H1 (cell line): Measurements from ENCODE around the gene NUDT3. TPM values are rescaled to one million over a fixed set of nuclear protein-coding genes. Genes with fewer than 3 reads are reported as not detected.

ENCODE experiments used
- CTCF ChIA-PET: fragments of 300-600 bp; sonication (Branson Sonifier 250); formaldehyde crosslinking; loops from one replicate; lab custom pipeline; 2021; ENCODE audit not compliant: partially characterized antibody; lab: Charles Lee
- POLR2A ChIA-PET: fragments of 300-600 bp; sonication (Branson Sonifier 250); formaldehyde crosslinking; loops from one replicate; lab custom pipeline; 2021; ENCODE audit warnings: inconsistent platforms; ENCODE audit not compliant: partially characterized antibody; lab: Charles Lee
- DNase-seq, 2 experiments: peaks; one replicate each; pipeline versions ENCODE4 v3.0.0 to v3.0.0-alpha.2; 2010 to 2022; ENCODE audit warnings: low spot score in 2 of 2, low read depth in 1 of 2, mixed read lengths in 1 of 2
- FAIRE-seq: peaks from 2 replicates; lab custom pipeline; 2011; peaks lifted over from hg19 to GRCh38; lab: Jason Lieb, UNC
- H2AFZ ChIP-seq: 2 replicates; pipeline ENCODE4 v1.8.1; 2012; ENCODE audit warnings: low read length, inconsistent platforms
- H2AK5ac ChIP-seq: 2 replicates; pipeline ENCODE4 v1.6.1; 2013; ENCODE audit warnings: low read depth, low read length
- H2BK120ac ChIP-seq: replicated peaks from 2 replicates; pipeline ENCODE3; 2013; ENCODE audit warnings: low read depth, low read length, inconsistent platforms
- H2BK12ac ChIP-seq: 2 replicates; pipeline ENCODE4 v1.6.1; 2013; ENCODE audit warnings: low read depth, low read length
- H2BK15ac ChIP-seq: 2 replicates; pipeline ENCODE4 v1.6.1; 2013; ENCODE audit warnings: low read length
- H2BK20ac ChIP-seq: 2 replicates; pipeline ENCODE4 v1.6.1; 2013; ENCODE audit warnings: low read length
- H2BK5ac ChIP-seq: 2 replicates; pipeline ENCODE4 v1.6.1; 2013; ENCODE audit warnings: low read depth, low read length
- H3K14ac ChIP-seq: 2 replicates; pipeline ENCODE4 v1.6.1; 2013; ENCODE audit warnings: inconsistent platforms; ENCODE audit not compliant: insufficient read length
- H3K18ac ChIP-seq: 2 replicates; pipeline ENCODE4 v1.6.1; 2013; ENCODE audit warnings: low read length; ENCODE audit errors: extremely low read depth
- H3K23ac ChIP-seq: 2 replicates; pipeline ENCODE4 v1.6.1; 2013; ENCODE audit warnings: inconsistent platforms; ENCODE audit not compliant: insufficient read length
- H3K23me2 ChIP-seq: 2 replicates; pipeline ENCODE4 v1.6.1; 2013; ENCODE audit warnings: low read depth, low read length
- H3K27ac ChIP-seq: 2 replicates; pipeline ENCODE4 v1.6.1; 2011; ENCODE audit warnings: low read depth, low read length, inconsistent platforms
- H3K27me3 ChIP-seq, 4 experiments: replicated peaks in 1 of 4; 1 replicate in 1 of 4; 2 replicates in 3 of 4; pipeline versions ENCODE4 v1.6.1 to v1.8.1; 2011 to 2013; ENCODE audit warnings: low read length in 3 of 4, mild to moderate bottlenecking in 3 of 4, inconsistent platforms in 2 of 4, mixed read lengths in 2 of 4, moderate library complexity in 1 of 4; ENCODE audit not compliant: control insufficient read depth in 3 of 4, insufficient read depth in 3 of 4; ENCODE audit errors: extremely low read depth in 1 of 4
- H3K36me3 ChIP-seq, 4 experiments: 2 replicates each; pipeline versions ENCODE4 v1.6.1 to v1.8.1; 2011 to 2013; ENCODE audit warnings: mild to moderate bottlenecking in 4 of 4, low read length in 3 of 4, moderate library complexity in 2 of 4, control low read depth in 1 of 4, inconsistent platforms in 1 of 4; ENCODE audit not compliant: insufficient read depth in 4 of 4, control insufficient read depth in 2 of 4
- H3K4ac ChIP-seq: replicated peaks from 2 replicates; pipeline ENCODE3; 2013; ENCODE audit warnings: low read length, low read depth, mixed read lengths, inconsistent platforms; ENCODE audit not compliant: insufficient read length
- H3K4me1 ChIP-seq, 4 experiments: replicated peaks in 1 of 4; 1 replicate in 1 of 4; 2 replicates in 3 of 4; pipeline versions ENCODE4 v1.6.1 to v1.8.1; 2011 to 2013; ENCODE audit warnings: low read length in 3 of 4, inconsistent platforms in 2 of 4, mixed read lengths in 1 of 4; ENCODE audit not compliant: insufficient read depth in 4 of 4, control insufficient read depth in 3 of 4
- H3K4me2 ChIP-seq, 2 experiments: 2 replicates each; pipeline versions ENCODE4 v1.6.1 to v1.8.1; 2011 to 2013; ENCODE audit warnings: low read depth in 2 of 2, low read length in 2 of 2, control low read depth in 1 of 2, inconsistent platforms in 1 of 2, mild to moderate bottlenecking in 1 of 2; ENCODE audit not compliant: insufficient read depth in 1 of 2
- H3K4me3 ChIP-seq, 4 experiments: fragments of 200-600, 300-600 bp in 1 of 4; sonication (generic), shearing (Covaris generic), sonication (Bioruptor Twin) in 1 of 4; 2 replicates each; pipeline versions ENCODE4 v1.5.1 to v1.8.1; 2011 to 2016; ENCODE audit warnings: low read length in 4 of 4, low read depth in 3 of 4, control low read depth in 2 of 4, inconsistent platforms in 2 of 4, mild to moderate bottlenecking in 2 of 4, mixed read lengths in 1 of 4, moderate library complexity in 1 of 4; ENCODE audit not compliant: insufficient read depth in 2 of 4; ENCODE audit errors: extremely low read depth in 1 of 4
- H3K56ac ChIP-seq: replicated peaks from 2 replicates; pipeline ENCODE3; 2013; ENCODE audit warnings: low read depth, mild to moderate bottlenecking, mixed read lengths, low read length, inconsistent platforms; ENCODE audit not compliant: insufficient read length
- H3K79me1 ChIP-seq: 2 replicates; pipeline ENCODE4 v1.6.1; 2013; ENCODE audit warnings: low read depth, low read length, control low read depth
- H3K79me2 ChIP-seq, 2 experiments: 2 replicates each; pipeline versions ENCODE4 v1.6.1 to v1.8.1; 2012 to 2013; ENCODE audit warnings: low read length in 2 of 2, mild to moderate bottlenecking in 2 of 2, inconsistent platforms in 1 of 2; ENCODE audit not compliant: insufficient read depth in 2 of 2, control insufficient read depth in 1 of 2
- H3K9ac ChIP-seq, 4 experiments: replicated peaks in 1 of 4; 1 replicate in 1 of 4; 2 replicates in 3 of 4; pipeline versions ENCODE4 v1.6.1 to v1.8.1; 2011 to 2013; ENCODE audit warnings: low read depth in 3 of 4, low read length in 3 of 4, control low read depth in 2 of 4, mild to moderate bottlenecking in 2 of 4, moderate library complexity in 2 of 4, inconsistent platforms in 1 of 4; ENCODE audit errors: extremely low read depth in 1 of 4
- H3K9me3 ChIP-seq, 2 experiments: 2 replicates each; pipeline versions ENCODE4 v1.6.1 to v1.8.1; 2012 to 2013; ENCODE audit warnings: mild to moderate bottlenecking in 2 of 2, moderate library complexity in 2 of 2, control low read depth in 1 of 2, inconsistent platforms in 1 of 2, low read depth in 1 of 2, low read length in 1 of 2, mixed read lengths in 1 of 2; ENCODE audit not compliant: insufficient read depth in 2 of 2
- H4K20me1 ChIP-seq, 2 experiments: replicated peaks in 1 of 2; 2 replicates each; pipeline versions ENCODE3 to v1.8.1; 2011 to 2013; ENCODE audit warnings: inconsistent platforms in 2 of 2, low read length in 2 of 2, mild to moderate bottlenecking in 1 of 2; ENCODE audit not compliant: insufficient read depth in 2 of 2, control insufficient read depth in 1 of 2
- H4K5ac ChIP-seq: 2 replicates; pipeline ENCODE4 v1.6.1; 2013; ENCODE audit warnings: low read length, low read depth, mixed read lengths, inconsistent platforms; ENCODE audit not compliant: insufficient read length
- H4K8ac ChIP-seq: 2 replicates; pipeline ENCODE4 v1.8.0; 2013; ENCODE audit warnings: mild to moderate bottlenecking, moderate library complexity, low read length, inconsistent platforms; ENCODE audit not compliant: insufficient read depth; ENCODE audit errors: extremely low read depth
- H4K91ac ChIP-seq: replicated peaks from 2 replicates; pipeline ENCODE3; 2013; ENCODE audit warnings: low read length, mixed read lengths, inconsistent platforms; ENCODE audit not compliant: insufficient read length
- CREB1 ChIP-seq: IDR thresholded peaks from 2 replicates; pipeline ENCODE4 v1.6.1; 2012; ENCODE audit warnings: inconsistent platforms
- POLR2A ChIP-seq, 2 experiments: IDR thresholded peaks; 1 replicate in 1 of 2; 2 replicates in 1 of 2; pipeline ENCODE4 v1.6.1; 2011; ENCODE audit warnings: low read depth in 2 of 2, low read length in 2 of 2, mild to moderate bottlenecking in 2 of 2; ENCODE audit errors: control extremely low read depth in 1 of 2
- SP4 ChIP-seq: IDR thresholded peaks from 2 replicates; pipeline ENCODE4 v1.6.1; 2012; ENCODE audit warnings: low read length, inconsistent platforms
- WGBS, 2 experiments: shearing (Covaris generic) in 1 of 2; methylation state at CpG; one replicate each; pipeline versions ENCODE4 v1.1.6 to v1.1.7; 2013 to 2015; ENCODE audit warnings: low lambda C conversion rate in 2 of 2, mixed read lengths in 2 of 2, inconsistent platforms in 1 of 2, low coverage in 1 of 2, missing lambda C conversion rate in 1 of 2; ENCODE audit not compliant: insufficient replicate concordance in 2 of 2, insufficient coverage in 1 of 2, insufficient read length in 1 of 2; ENCODE audit errors: extremely low coverage in 1 of 2, missing lambda C conversion rate in 1 of 2; 5-methylcytosine and 5-hydroxymethylcytosine counted together
- polyA plus RNA-seq, 7 experiments: library from polyadenylated mRNA; depleted of rRNA in 3 of 7; stranded (reverse) in 5 of 7; unstranded in 2 of 7; fragments of >200 nt in 5 of 7; fragments of 200-250 nt in 2 of 7; gene quantifications; 1 replicate in 5 of 7; 2 replicates in 1 of 7; 4 replicates in 1 of 7; pipeline versions ENCODE4 v1.2.1 to v1.2.3, GENCODE V29; 2011 to 2013; ENCODE audit warnings: missing spikeins in 2 of 7, mixed read lengths in 2 of 7
- total RNA-seq: library from RNA; stranded (reverse); fragmentation: NEBNext Ultra II Directional; extraction: Animal tissue kit (Norgen Biotek cat#: 25700); gene quantifications from 2 replicates; pipeline ENCODE4 v1.2.1, GENCODE V29; 2021

Gene NUDT3
- total and polyA plus RNA-seq, 2 of the 8 experiments (the other 6 are each of a cell fraction or from before 2014, with no cell fraction given): 14.1 to 36.9 TPM

GRCh38 chr6:34418367-34418766 lies 25.9 kb upstream of the NUDT3 start:
- no peak overlapping the region for H3K4me3 ChIP-seq
- H3K9ac ChIP-seq: no peak overlapping the region
- no peak overlapping the region for H2BK12ac ChIP-seq
- no peak overlapping the region for H2AK5ac ChIP-seq
- no peak overlapping the region for H3K18ac ChIP-seq
- WGBS, 2 experiments: 97% methylated on average over 5 of the region's 5 CpGs; no CpG with 5 or more reads in 1 of the 2 experiments
- H3K27me3 ChIP-seq: no peaks in the 10 kb centered on the region
- H3K79me1 ChIP-seq: no peaks in the 10 kb centered on the region; the same call in 1 of the 2 replicates
- no peak overlapping the region for H3K27ac ChIP-seq
- H2BK15ac ChIP-seq: no peak overlapping the region
- H3K14ac ChIP-seq: no peak overlapping the region
- no peak overlapping the region for H4K91ac ChIP-seq
- TF ChIP-seq POLR2A (IDR thresholded peaks at IDR 0.05; ENCODE audit: control extremely low read depth in 1 of 2, low read depth in 2 of 2, low read length in 2 of 2): peak in 1 of 2 experiments; percentile 71; a peak in 1 of 3 replicates
- no peak for TF ChIP-seq SP4
- TF ChIP-seq CREB1: no peak
- ChIA-PET POLR2A (interaction anchor here (1.1 to 12.2 kb wide), 9 partner anchors 5 to 170 kb away, joined by 3 to 256 read pairs (median 63); partner anchors contain the start of genes NUDT3, RPS10 and SMIM29), CTCF (interaction anchor here (1.2 to 2.7 kb wide), 3 partner anchors 168 to 222 kb away, joined by 3 to 10 read pairs (median 7); no protein-coding TSS in a partner anchor)
- peaks cover 0 to 15% of the 10 kb centered on the region in 2 experiments; a peak in 3 of 4 replicates for H3K79me2 ChIP-seq
- DNase-seq (no peak), FAIRE-seq (no peak)
- H3K4ac ChIP-seq: no peak overlapping the region
- no peak overlapping the region for H4K8ac ChIP-seq
- H3K9me3 ChIP-seq: no peaks in the 10 kb centered on the region
- peaks cover 45 to 79% (median 62%) of the 10 kb centered on the region in 4 experiments for H3K36me3 ChIP-seq
- H4K5ac ChIP-seq: no peak overlapping the region
- no peak overlapping the region for H2BK120ac ChIP-seq
- H3K23ac ChIP-seq: no peak overlapping the region
- H2AFZ ChIP-seq: no peak overlapping the region
- H4K20me1 ChIP-seq: peaks cover 8 to 24% of the 10 kb centered on the region in 2 experiments
- no peak overlapping the region for H2BK20ac ChIP-seq
- H3K56ac ChIP-seq: no peak overlapping the region
- peaks cover 0 to 3% (median 0%) of the 10 kb centered on the region in 4 experiments; a peak in 1 of 7 replicates for H3K4me1 ChIP-seq
- no peak overlapping the region for H3K4me2 ChIP-seq
- H3K23me2 ChIP-seq: no peaks in the 10 kb centered on the region
- no peak overlapping the region for H2BK5ac ChIP-seq
